Glomerular visceral epithelial cell (primary cell): ENCODE data around the gene TBCK.
A peak's percentile ranks its signal among the peaks of the same experiment; 100 is the strongest.

Experiments
- DNase-seq: peaks from one replicate; pipeline ENCODE4 v3.0.0-alpha.2; 2016; ENCODE audit errors: extremely low spot score

Gene TBCK

GRCh38 chr4:105992641-105993305, 323.2 kb downstream of the TBCK start:
- peak; percentile 90 for DNase-seq

GRCh38 chr4:105991726-105992125, 324.3 kb downstream of the TBCK start:
- DNase-seq: no peak
